G401.6 (cell line): Measurements from ENCODE around the gene RABIF.
"Not testable (repeated sequence)": the region's sequence is repeated elsewhere in the genome, so short reads cannot be mapped to it uniquely, and the experiment has no call there.

Experiments
- FAIRE-seq: peaks from 2 replicates; lab custom pipeline; 2012; peaks lifted over from hg19 to GRCh38; lab: Jason Lieb, UNC

RABIF gene

DNA sequence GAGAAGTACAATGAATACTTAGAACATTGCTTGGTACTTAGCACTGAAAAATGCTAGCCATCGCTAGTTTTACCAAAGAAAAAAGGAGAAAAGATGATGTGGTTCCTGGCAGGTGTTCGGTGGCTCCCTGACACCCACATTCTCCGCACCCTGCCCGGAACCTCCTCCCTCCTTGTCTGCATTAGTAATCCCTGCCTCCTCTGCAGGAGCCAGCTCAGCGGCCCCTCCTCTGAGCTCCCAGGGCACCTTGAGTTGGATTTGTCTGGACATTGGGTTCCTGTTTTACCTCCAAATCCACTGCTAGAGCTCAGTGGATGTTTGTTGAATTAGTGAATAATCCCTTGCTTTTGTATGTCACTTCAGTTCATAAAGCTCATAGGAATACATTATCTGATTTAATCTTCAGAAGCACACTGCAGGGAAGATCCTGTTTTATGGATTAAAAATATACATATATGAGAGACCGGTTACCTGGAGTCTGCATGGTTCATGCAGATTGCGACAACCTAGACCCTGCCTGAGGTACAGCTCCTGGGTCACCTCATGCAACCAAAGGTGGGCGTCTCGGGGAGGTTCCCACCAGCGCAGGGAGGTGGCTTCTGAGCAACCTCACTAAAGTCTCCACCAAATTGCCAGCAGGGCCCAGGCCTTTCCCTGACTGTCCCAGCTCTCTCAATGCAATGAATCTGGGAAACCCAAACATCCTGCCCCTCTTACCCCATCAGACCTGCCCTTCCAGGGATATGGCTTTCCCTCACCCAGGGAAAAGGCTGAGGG lies 54.0 kb downstream of the RABIF start:
- no peak for FAIRE-seq

DNA sequence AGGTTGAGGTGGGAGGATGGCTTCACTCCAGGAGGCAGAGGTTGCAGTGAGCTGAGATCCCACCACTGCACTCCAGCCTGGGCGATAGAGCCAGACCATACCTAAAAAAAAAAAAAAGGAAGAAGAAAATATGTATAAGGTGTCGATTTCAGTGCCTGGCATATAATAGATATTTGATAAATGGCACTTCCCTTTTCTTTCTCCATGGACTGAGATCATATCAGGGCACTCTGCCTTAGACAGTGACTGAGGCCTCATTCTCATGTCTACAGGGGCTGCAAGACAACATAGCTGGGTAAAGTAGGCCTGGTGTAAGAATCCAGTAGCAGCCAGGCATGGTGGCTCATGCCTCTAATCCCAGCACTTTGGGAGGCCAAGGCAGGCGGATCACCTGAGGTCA lies 57.0 kb downstream of the RABIF start:
- no peak for FAIRE-seq

DNA sequence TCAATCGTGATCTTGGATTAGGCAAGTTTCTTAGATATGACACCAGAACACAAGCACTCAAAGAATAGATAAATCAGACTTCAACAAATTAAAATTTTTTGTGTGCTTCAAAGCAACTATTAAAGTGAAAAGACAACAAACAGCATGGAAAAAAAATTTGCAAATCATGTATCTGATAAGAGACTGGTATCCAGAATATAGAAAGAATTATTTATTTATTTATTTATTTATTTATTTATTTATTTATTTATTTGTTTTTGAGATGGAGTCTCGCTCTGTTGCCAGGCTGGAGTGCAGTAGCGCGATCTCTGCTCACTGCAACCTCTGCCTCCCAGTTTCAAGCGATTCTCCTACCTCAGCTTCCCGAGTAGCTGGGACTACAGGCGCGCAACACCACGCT lies 59.7 kb downstream of the RABIF start:
- not testable (repeated sequence) for FAIRE-seq
